NT2/D1 (cell line): Measurements from ENCODE around the gene C17orf67.

Experiments
- SUZ12 ChIP-seq: IDR thresholded peaks from 2 replicates; pipeline ENCODE4 v1.6.1; 2011; ENCODE audit not compliant: insufficient read length, insufficient read depth; ENCODE audit errors: extremely low read depth
- YY1 ChIP-seq: IDR thresholded peaks from 2 replicates; pipeline ENCODE4 v1.6.1; 2011; ENCODE audit not compliant: insufficient read length, insufficient read depth
- ZNF274 ChIP-seq: IDR thresholded peaks from 2 replicates; pipeline ENCODE4 v1.6.1; 2011; ENCODE audit warnings: mild to moderate bottlenecking, low read depth, low read length

DNA sequence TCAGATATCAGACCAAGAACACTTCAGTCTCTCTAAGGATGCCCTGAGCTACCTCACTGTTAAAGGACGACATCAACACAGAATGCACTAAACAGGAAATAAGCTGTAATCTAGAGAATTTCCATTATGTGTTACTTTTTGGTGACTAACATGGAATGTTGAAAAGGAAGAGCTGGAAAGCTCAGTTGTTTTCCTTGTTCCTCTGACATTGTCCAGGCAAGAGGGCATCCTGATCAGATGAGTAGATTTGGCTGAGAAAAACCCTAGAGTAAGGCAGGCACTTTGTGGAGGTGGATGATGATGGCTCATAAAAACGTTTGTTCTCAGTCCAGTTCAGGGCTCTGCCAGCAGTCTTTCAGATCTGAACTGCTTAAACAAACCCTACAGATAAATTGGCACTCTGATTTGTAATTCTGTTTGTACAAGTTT lies 34.2 kb upstream of the C17orf67 start:
- no peak for TF ChIP-seq YY1
- no peak for TF ChIP-seq ZNF274
- no peak for TF ChIP-seq SUZ12
